Neural progenitor cell (in vitro differentiated cells): ENCODE results near the gene DPAGT1.

Experiments
- EZH2 ChIP-seq: fragments of 200-600 bp; sonication (generic); IDR thresholded peaks from 2 replicates; pipeline ENCODE4 v1.6.1; 2017; ENCODE audit warnings: antibody characterized with exemption, mild to moderate bottlenecking, moderate library complexity
- EZH2phosphoT487 ChIP-seq: fragments of 200-600 bp; sonication (generic); IDR thresholded peaks from 2 replicates; pipeline ENCODE4 v1.6.1; 2017; ENCODE audit warnings: antibody characterized with exemption
- TF ChIP-seq, protein P1 (sequence below): fragments of 200-600 bp; sonication (generic); IDR thresholded peaks from 2 replicates; pipeline ENCODE4 v1.5.1; 2017; ENCODE audit warnings: antibody characterized with exemption, mild to moderate bottlenecking

DNA sequence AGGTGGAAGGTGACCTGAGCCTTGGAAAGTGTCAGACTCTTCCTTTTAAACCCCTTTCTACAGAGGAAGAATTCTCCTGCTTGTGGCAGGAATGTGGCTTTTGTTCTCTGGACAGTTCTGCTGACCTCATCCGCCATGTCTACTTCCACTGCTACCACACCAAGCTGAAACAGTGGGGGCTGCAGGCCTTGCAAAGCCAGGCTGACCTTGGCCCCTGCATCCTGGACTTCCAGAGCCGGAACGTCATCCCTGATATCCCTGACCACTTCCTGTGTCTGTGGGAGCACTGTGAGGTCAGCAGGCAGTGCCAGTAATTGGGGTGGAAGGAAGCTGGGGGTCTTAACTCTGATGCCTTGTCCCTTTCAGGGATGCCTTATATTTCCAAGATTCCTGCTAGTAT lies 29.0 kb upstream of the DPAGT1 start:
- TF ChIP-seq, protein P1, sequence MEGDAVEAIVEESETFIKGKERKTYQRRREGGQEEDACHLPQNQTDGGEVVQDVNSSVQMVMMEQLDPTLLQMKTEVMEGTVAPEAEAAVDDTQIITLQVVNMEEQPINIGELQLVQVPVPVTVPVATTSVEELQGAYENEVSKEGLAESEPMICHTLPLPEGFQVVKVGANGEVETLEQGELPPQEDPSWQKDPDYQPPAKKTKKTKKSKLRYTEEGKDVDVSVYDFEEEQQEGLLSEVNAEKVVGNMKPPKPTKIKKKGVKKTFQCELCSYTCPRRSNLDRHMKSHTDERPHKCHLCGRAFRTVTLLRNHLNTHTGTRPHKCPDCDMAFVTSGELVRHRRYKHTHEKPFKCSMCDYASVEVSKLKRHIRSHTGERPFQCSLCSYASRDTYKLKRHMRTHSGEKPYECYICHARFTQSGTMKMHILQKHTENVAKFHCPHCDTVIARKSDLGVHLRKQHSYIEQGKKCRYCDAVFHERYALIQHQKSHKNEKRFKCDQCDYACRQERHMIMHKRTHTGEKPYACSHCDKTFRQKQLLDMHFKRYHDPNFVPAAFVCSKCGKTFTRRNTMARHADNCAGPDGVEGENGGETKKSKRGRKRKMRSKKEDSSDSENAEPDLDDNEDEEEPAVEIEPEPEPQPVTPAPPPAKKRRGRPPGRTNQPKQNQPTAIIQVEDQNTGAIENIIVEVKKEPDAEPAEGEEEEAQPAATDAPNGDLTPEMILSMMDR, result no peak
- TF ChIP-seq EZH2 (no peak), EZH2phosphoT487 (no peak)
